A549 treated with DMSO at 1 μM for 4 hours (cell line): ENCODE results near the gene CNN3. TPM values are rescaled to one million over a fixed set of nuclear protein-coding genes. Genes with fewer than 3 reads are reported as not detected.

Source experiments
- total RNA-seq: library from RNA; stranded (reverse); fragments of 200-300 nt; extraction: Qiagen RNA extraction; gene quantifications from 5 replicates; pipeline ENCODE4 v1.2.3, GENCODE V29; 2022; ENCODE audit warnings: low read depth

The CNN3 gene
- total RNA-seq = 51.5 to 59.7 TPM (median 58.9 TPM) in 5 replicates

GRCh38 chr1:94926915-94927404 lies at the start of gene CNN3:
Gene CNN3, minus strand, starts transcription at chr1:94927110. Its CDS starts 216 bp downstream, at chr1:94926894.

Other genes starting within 250 kb of the CNN3 start
- gene SLC44A3, start 106.8 kb downstream of the CNN3 start, total RNA-seq = 1.6 to 2.1 TPM (median 1.9 TPM) in 5 replicates
- gene ALG14, start 145.8 kb upstream of the CNN3 start, total RNA-seq = 5.8 to 7.2 TPM (median 6.7 TPM) in 5 replicates
- 6.1 to 14.2 TPM (median 11.6 TPM) in 5 replicates for gene TLCD4, start 190.2 kb upstream of the CNN3 start, total RNA-seq